Activated CD4-positive, alpha-beta T cell treated with anti-CD3 and anti-CD28 coated beads, Interleukin-2, amount 10 ng/mL, durations not matched to agents 7 days and 5 days (primary cell): ENCODE measurements around the gene SYMPK. TPM values are rescaled to one million over a fixed set of nuclear protein-coding genes. Genes with fewer than 3 reads are reported as not detected.

Experiments
- CTCF ChIA-PET: fragments of 350-600 bp; sonication (Branson Sonifier 250); formaldehyde crosslinking; loops from one replicate; lab custom pipeline; 2021; ENCODE audit warnings: antibody characterized with exemption; lab: Charles Lee
- POLR2A ChIA-PET: fragments of 350-600 bp; sonication (Branson Sonifier 250); formaldehyde crosslinking; loops from one replicate; lab custom pipeline; 2021; ENCODE audit warnings: antibody characterized with exemption; lab: Charles Lee
- DNase-seq: peaks from one replicate; pipeline ENCODE4 v3.0.0-alpha.2; 2020
- H3K27ac Mint-ChIP-seq: one replicate; pipeline ENCODE4 v1.8.0; 2021; ENCODE audit warnings: mild to moderate bottlenecking, moderate library complexity, mixed read lengths
- H3K27me3 Mint-ChIP-seq: one replicate; pipeline ENCODE4 v1.8.0; 2021; ENCODE audit warnings: mixed read lengths
- H3K36me3 Mint-ChIP-seq: one replicate; pipeline ENCODE4 v1.8.0; 2021; ENCODE audit warnings: low read depth, mixed read lengths
- H3K4me1 Mint-ChIP-seq: one replicate; pipeline ENCODE4 v1.8.0; 2021; ENCODE audit warnings: mixed read lengths
- H3K4me3 Mint-ChIP-seq: one replicate; pipeline ENCODE4 v1.8.0; 2021; ENCODE audit warnings: mild to moderate bottlenecking, moderate library complexity, mixed read lengths
- H3K9me3 Mint-ChIP-seq: one replicate; pipeline ENCODE4 v1.8.0; 2021; ENCODE audit warnings: mixed read lengths
- total RNA-seq, 2 experiments: library from RNA; stranded (reverse); gene quantifications; one replicate each; pipeline ENCODE4 v1.2.3, GENCODE V29; 2021

Gene SYMPK
- total RNA-seq = 10 to 100 TPM; 91.0 to 98.0 TPM

- Mint-ChIP-seq H3K9me3 (no peaks in the 10 kb centered on the region), H3K36me3 (peaks cover 14% of the 10 kb centered on the region), H3K4me3 (peak within 1 kb of the TSS; percentile 93), H3K4me1 (peaks cover 34% of the 10 kb centered on the region), H3K27me3 (peaks cover 29% of the 10 kb centered on the region), H3K27ac (peak within 1 kb of the TSS; percentile 95)
- CTCF ChIA-PET = interaction anchor here (0.8 to 6.7 kb wide), 13 partner anchors 7 to 195 kb away, joined by 3 to 58 read pairs (median 4); partner anchors contain the start of genes GIPR, IRF2BP1 and MYPOP
- DNase-seq = peak; percentile 99
- POLR2A ChIA-PET = interaction anchor here (0.6 kb wide), 3 partner anchors 23 to 926 kb away, joined by 3 to 7 read pairs (median 3); partner anchors contain the start of genes IRF2BP1 and SLC1A5
These were observed at the start of gene SYMPK for GRCh38 chr19:45862564-45863334. Gene SYMPK (minus strand): TSS chr19:45863147. CDS start chr19:45854495, 8,652 bp downstream.

- no peaks in the 10 kb centered on the region for H3K9me3 Mint-ChIP-seq
- peak overlapping the region; percentile 16 for H3K27ac Mint-ChIP-seq
- no peak for DNase-seq
- no peak overlapping the region for H3K4me3 Mint-ChIP-seq
- CTCF ChIA-PET = no interaction called here
- H3K4me1 Mint-ChIP-seq = peaks cover 6% of the 10 kb centered on the region
- H3K36me3 Mint-ChIP-seq = no peaks in the 10 kb centered on the region
- POLR2A ChIA-PET = no interaction called here
- H3K27me3 Mint-ChIP-seq = peaks cover 5% of the 10 kb centered on the region
These were observed 48.3 kb upstream of the SYMPK start for GRCh38 chr19:45911291-45911690.

- Mint-ChIP-seq H3K9me3 (no peaks in the 10 kb centered on the region), H3K27me3 (peaks cover 7% of the 10 kb centered on the region), H3K36me3 (no peaks in the 10 kb centered on the region), H3K4me1 (peaks cover 7% of the 10 kb centered on the region), H3K4me3 (no peak overlapping the region), H3K27ac (no peak overlapping the region)
- ChIA-PET CTCF (interaction anchor here (1.5 kb wide), 1 partner anchor 11 kb away, joined by 4 read pairs; no protein-coding TSS in a partner anchor), POLR2A (no interaction called here)
- no peak for DNase-seq
These were observed 46.0 kb upstream of the SYMPK start for GRCh38 chr19:45908956-45909355.

- no peaks in the 10 kb centered on the region for H3K36me3 Mint-ChIP-seq
- POLR2A ChIA-PET = no interaction called here
- no peak overlapping the region for H3K27ac Mint-ChIP-seq
- no peak for DNase-seq
- no peaks in the 10 kb centered on the region for H3K9me3 Mint-ChIP-seq
- H3K4me3 Mint-ChIP-seq = no peak overlapping the region
- CTCF ChIA-PET = no interaction called here
- H3K4me1 Mint-ChIP-seq = peaks cover 18% of the 10 kb centered on the region
- peaks cover 4% of the 10 kb centered on the region for H3K27me3 Mint-ChIP-seq
These were observed 43.3 kb upstream of the SYMPK start for GRCh38 chr19:45906221-45906620.

GRCh38 chr19:45905011-45905410 lies 42.1 kb upstream of the SYMPK start:
- Mint-ChIP-seq H3K9me3 (no peaks in the 10 kb centered on the region), H3K4me3 (no peak overlapping the region), H3K4me1 (peaks cover 28% of the 10 kb centered on the region), H3K27ac (no peak overlapping the region), H3K36me3 (peaks cover 8% of the 10 kb centered on the region), H3K27me3 (peaks cover 3% of the 10 kb centered on the region)
- ChIA-PET POLR2A (no interaction called here), CTCF (no interaction called here)
- no peak for DNase-seq

GRCh38 chr19:45902651-45903625 lies 40.0 kb upstream of the SYMPK start:
- peak overlapping the region; percentile 89 for H3K27ac Mint-ChIP-seq
- CTCF ChIA-PET = interaction anchor here (0.6 to 2.4 kb wide), 8 partner anchors 11 to 134 kb away, joined by 3 to 9 read pairs (median 4); partner anchors contain the start of genes FOXA3, SIX5 and SYMPK

GRCh38 chr19:45901912-45902650 lies 39.1 kb upstream of the SYMPK start, which contains the start of gene MYPOP:
Gene MYPOP (minus strand): TSS chr19:45902613. CDS start chr19:45901773, 840 bp downstream.
- Mint-ChIP-seq H3K4me3 (peak within 1 kb of the TSS; percentile 89), H3K36me3 (peaks cover 21% of the 10 kb centered on the region), H3K9me3 (no peaks in the 10 kb centered on the region), H3K27ac (peak within 1 kb of the TSS; percentile 89), H3K27me3 (peaks cover 3% of the 10 kb centered on the region), H3K4me1 (peaks cover 25% of the 10 kb centered on the region)
- DNase-seq = no peak
- ChIA-PET POLR2A (interaction anchor here (0.9 to 1.1 kb wide), 2 partner anchors 16 to 94 kb away, joined by 3 to 4 read pairs; partner anchors contain the start of genes CCDC61 and IRF2BP1), CTCF (interaction anchor here (0.7 to 2.4 kb wide), 8 partner anchors 11 to 721 kb away, joined by 4 to 6 read pairs (median 4); partner anchors contain the start of genes FOXA3 and SYMPK)

More at GRCh38 chr19:45902651-45903625, 40.0 kb upstream of the SYMPK start:
- Mint-ChIP-seq H3K4me1 (peaks cover 25% of the 10 kb centered on the region), H3K36me3 (peaks cover 21% of the 10 kb centered on the region), H3K4me3 (peak overlapping the region; percentile 89), H3K27me3 (peaks cover 3% of the 10 kb centered on the region), H3K9me3 (no peaks in the 10 kb centered on the region)
- POLR2A ChIA-PET = interaction anchor here (0.9 to 1.1 kb wide), 2 partner anchors 17 to 93 kb away, joined by 3 to 4 read pairs; partner anchors contain the start of genes CCDC61 and IRF2BP1
- DNase-seq = peak; percentile 99

- peaks cover 21% of the 10 kb centered on the region for H3K36me3 Mint-ChIP-seq
- peaks cover 25% of the 10 kb centered on the region for H3K4me1 Mint-ChIP-seq
- DNase-seq = peak; percentile 27
- peaks cover 3% of the 10 kb centered on the region for H3K27me3 Mint-ChIP-seq
- CTCF ChIA-PET = interaction anchor here (0.8 to 2.4 kb wide), 5 partner anchors 9 to 722 kb away, joined by 3 to 6 read pairs (median 5); no protein-coding TSS in a partner anchor
- POLR2A ChIA-PET = no interaction called here
- H3K9me3 Mint-ChIP-seq = no peaks in the 10 kb centered on the region
- H3K4me3 Mint-ChIP-seq = peak overlapping the region; percentile 65
- H3K27ac Mint-ChIP-seq = no peak overlapping the region
These were observed 38.5 kb upstream of the SYMPK start for GRCh38 chr19:45901432-45901911.

- ChIA-PET POLR2A (no interaction called here), CTCF (interaction anchor here (0.9 to 1.6 kb wide), 5 partner anchors 8 to 84 kb away, joined by 3 to 6 read pairs (median 4); partner anchors contain the start of genes FOXA3 and IRF2BP1)
- Mint-ChIP-seq H3K27ac (no peak overlapping the region), H3K27me3 (peaks cover 3% of the 10 kb centered on the region), H3K36me3 (peaks cover 21% of the 10 kb centered on the region), H3K4me1 (peaks cover 25% of the 10 kb centered on the region), H3K9me3 (no peaks in the 10 kb centered on the region), H3K4me3 (peak overlapping the region; percentile 65)
- DNase-seq = no peak
These were observed 37.9 kb upstream of the SYMPK start for GRCh38 chr19:45900738-45901431.

GRCh38 chr19:45899919-45900589 lies 37.1 kb upstream of the SYMPK start:
- POLR2A ChIA-PET = no interaction called here
- no peak overlapping the region for H3K27ac Mint-ChIP-seq
- peaks cover 25% of the 10 kb centered on the region for H3K4me1 Mint-ChIP-seq
- H3K27me3 Mint-ChIP-seq = peaks cover 3% of the 10 kb centered on the region
- CTCF ChIA-PET = interaction anchor here (1.1 to 1.2 kb wide), 3 partner anchors 14 to 36 kb away, joined by 3 to 4 read pairs (median 3); partner anchors contain the start of genes FOXA3 and IRF2BP1
- H3K36me3 Mint-ChIP-seq = peaks cover 24% of the 10 kb centered on the region
- no peaks in the 10 kb centered on the region for H3K9me3 Mint-ChIP-seq
- H3K4me3 Mint-ChIP-seq = peak overlapping the region; percentile 65
- no peak for DNase-seq
